GM12865 (cell line): Measurements from ENCODE around the gene KCNJ18.
"Not testable (repeated sequence)": the region's sequence is repeated elsewhere in the genome, so short reads cannot be mapped to it uniquely, and the experiment has no call there.

Experiments
- DNase-seq: peaks from one replicate; pipeline ENCODE4 v3.0.0; 2010; ENCODE audit warnings: low read depth
- H3K4me3 ChIP-seq: 2 replicates; pipeline ENCODE4 v1.5.1; 2011; ENCODE audit warnings: mild to moderate bottlenecking, low read depth, low read length, control low read depth
- CTCF ChIP-seq: IDR thresholded peaks from 2 replicates; pipeline ENCODE4 v1.5.1; 2011; ENCODE audit warnings: low read length, control low read depth, low read depth, inconsistent platforms; ENCODE audit not compliant: insufficient read depth; ENCODE audit errors: missing control alignments

The KCNJ18 gene

GRCh38 chr17:21685061-21685795 is 7.1 kb upstream of the KCNJ18 start:
- not testable (repeated sequence) for H3K4me3 ChIP-seq, DNase-seq

GRCh38 chr17:21686165-21687015 is 5.9 kb upstream of the KCNJ18 start:
- DNase-seq: no peak
- H3K4me3 ChIP-seq: no peak overlapping the region
- no peak for TF ChIP-seq CTCF

- no peak for TF ChIP-seq CTCF
- no peak for DNase-seq
- H3K4me3 ChIP-seq: no peak overlapping the region
Observed at GRCh38 chr17:21687136-21687953, 5.0 kb upstream of the KCNJ18 start.

- DNase-seq: no peak
- no peak for TF ChIP-seq CTCF
- H3K4me3 ChIP-seq: no peak overlapping the region
Observed at GRCh38 chr17:21688293-21688949, 3.9 kb upstream of the KCNJ18 start.

- DNase-seq: no peak
- H3K4me3 ChIP-seq: no peak overlapping the region
- no peak for TF ChIP-seq CTCF
Observed at GRCh38 chr17:21689604-21690003, 2.7 kb upstream of the KCNJ18 start.

- H3K4me3 ChIP-seq, DNase-seq: not testable (repeated sequence)
Observed at GRCh38 chr17:21690811-21691210, 1.5 kb upstream of the KCNJ18 start.

GRCh38 chr17:21691481-21691880 is 842 bp upstream of the KCNJ18 start:
- DNase-seq, H3K4me3 ChIP-seq: not testable (repeated sequence)

GRCh38 chr17:21692704-21693065 is 362 bp downstream of the KCNJ18 start:
- not testable (repeated sequence) for H3K4me3 ChIP-seq, DNase-seq

- H3K4me3 ChIP-seq, DNase-seq: not testable (repeated sequence)
Observed at GRCh38 chr17:21693391-21693796, 1.1 kb downstream of the KCNJ18 start.

- not testable (repeated sequence) for H3K4me3 ChIP-seq, DNase-seq
Observed at GRCh38 chr17:21693937-21694336, 1.6 kb downstream of the KCNJ18 start.

GRCh38 chr17:21696227-21696626 is 3.9 kb downstream of the KCNJ18 start:
- not testable (repeated sequence) for H3K4me3 ChIP-seq, DNase-seq

- not testable (repeated sequence) for H3K4me3 ChIP-seq, DNase-seq
Observed at GRCh38 chr17:21696842-21697507, 4.7 kb downstream of the KCNJ18 start.
